ENCODE measurements around the gene GNG8.
A peak's percentile ranks its signal among the peaks of the same experiment; 100 is the strongest.

GRCh38 chr19:46661735-46662592 lies 26.0 kb upstream of the GNG8 start:
- TF ChIP-seq CTCF (conservative IDR thresholded peaks at IDR 0.05; ENCODE audit: low read depth, low read length), result peak; percentile 97
- TF ChIP-seq EZH2 (IDR thresholded peaks at IDR 0.05; ENCODE audit: borderline replicate concordance, low read depth, low read length, poor library complexity, severe bottlenecking), result no peak
